Measurements from ENCODE around the gene CDYL. TPM values are rescaled to one million over a fixed set of nuclear protein-coding genes. Genes with fewer than 3 reads are reported as not detected.

Gene CDYL
- total RNA-seq, 1 experiment from 2014 or later = 41.6 TPM

DNA sequence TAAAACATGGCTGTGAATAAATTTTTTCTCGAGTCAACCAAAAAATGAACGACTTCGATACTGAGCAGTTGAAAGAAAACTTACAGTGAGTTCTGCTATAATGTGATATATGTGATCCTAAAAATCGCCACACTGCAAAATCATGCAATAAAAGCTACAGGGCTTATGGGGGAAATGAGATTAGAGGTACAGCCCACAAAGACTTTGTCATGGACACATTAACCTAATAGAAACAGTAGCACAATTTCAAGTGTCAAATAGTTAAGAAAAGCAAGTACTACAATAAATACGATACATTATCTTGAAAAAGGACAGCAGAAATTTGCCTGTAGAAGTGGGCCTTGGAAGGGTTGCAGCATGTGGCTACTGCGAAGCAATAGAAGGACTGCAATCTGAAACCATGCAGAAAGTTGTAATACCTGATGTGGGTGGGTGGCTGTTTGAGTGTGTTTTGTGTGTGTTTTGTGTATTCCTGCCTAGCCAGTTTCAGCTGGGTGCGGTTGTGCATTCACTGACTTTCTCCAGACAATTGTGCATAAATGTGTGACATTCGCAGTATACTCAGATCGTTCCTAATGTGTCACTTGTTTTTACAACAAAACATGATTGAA is 148.6 kb downstream of the CDYL start:
- no peaks in the 10 kb centered on the region for H3K27me3 Mint-ChIP-seq (ENCODE audit: insufficient read depth, unreplicated experiment)
- TF ChIP-seq, protein P1, sequence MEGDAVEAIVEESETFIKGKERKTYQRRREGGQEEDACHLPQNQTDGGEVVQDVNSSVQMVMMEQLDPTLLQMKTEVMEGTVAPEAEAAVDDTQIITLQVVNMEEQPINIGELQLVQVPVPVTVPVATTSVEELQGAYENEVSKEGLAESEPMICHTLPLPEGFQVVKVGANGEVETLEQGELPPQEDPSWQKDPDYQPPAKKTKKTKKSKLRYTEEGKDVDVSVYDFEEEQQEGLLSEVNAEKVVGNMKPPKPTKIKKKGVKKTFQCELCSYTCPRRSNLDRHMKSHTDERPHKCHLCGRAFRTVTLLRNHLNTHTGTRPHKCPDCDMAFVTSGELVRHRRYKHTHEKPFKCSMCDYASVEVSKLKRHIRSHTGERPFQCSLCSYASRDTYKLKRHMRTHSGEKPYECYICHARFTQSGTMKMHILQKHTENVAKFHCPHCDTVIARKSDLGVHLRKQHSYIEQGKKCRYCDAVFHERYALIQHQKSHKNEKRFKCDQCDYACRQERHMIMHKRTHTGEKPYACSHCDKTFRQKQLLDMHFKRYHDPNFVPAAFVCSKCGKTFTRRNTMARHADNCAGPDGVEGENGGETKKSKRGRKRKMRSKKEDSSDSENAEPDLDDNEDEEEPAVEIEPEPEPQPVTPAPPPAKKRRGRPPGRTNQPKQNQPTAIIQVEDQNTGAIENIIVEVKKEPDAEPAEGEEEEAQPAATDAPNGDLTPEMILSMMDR (IDR thresholded peaks at IDR 0.05; ENCODE audit: insufficient read depth in 1 of 2, low read depth in 1 of 2, low read length in 1 of 2, severe bottlenecking in 1 of 2, unreplicated experiment in 1 of 2) = no peak
- peaks cover 15% of the 10 kb centered on the region for H3K36me3 Mint-ChIP-seq (ENCODE audit: insufficient read depth, unreplicated experiment)
- intact Hi-C loops (cut with micrococcal nuclease; ENCODE audit: unreplicated experiment) = no loop called here
- no peaks in the 10 kb centered on the region for H3K9me3 Mint-ChIP-seq (ENCODE audit: unreplicated experiment)
- no peak overlapping the region for H3K4me3 Mint-ChIP-seq (ENCODE audit: unreplicated experiment)
- Histone ChIP-seq H3K9me3 (no peaks in the 10 kb centered on the region), H3K36me3 (ENCODE audit: control insufficient read depth, insufficient read depth, low read length) (no peaks in the 10 kb centered on the region), H3K4me3 (ENCODE audit: low read depth, low read length) (no peak overlapping the region), H3K27me3 (replicated peaks; ENCODE audit: control insufficient read depth, insufficient read depth, low read length) (no peaks in the 10 kb centered on the region), H3K4me1 (peaks cover 7% of the 10 kb centered on the region; the same call in 1 of the 2 replicates)
- ChIA-PET CTCF (no interaction called here), POLR2A (no interaction called here)
- no peak for DNase-seq
- H3K27ac Mint-ChIP-seq (ENCODE audit: unreplicated experiment) = no peak overlapping the region
- H3K4me1 Mint-ChIP-seq (ENCODE audit: low read depth, unreplicated experiment) = no peaks in the 10 kb centered on the region
- no TSS peak for BruUV-seq (replicated peaks)

DNA sequence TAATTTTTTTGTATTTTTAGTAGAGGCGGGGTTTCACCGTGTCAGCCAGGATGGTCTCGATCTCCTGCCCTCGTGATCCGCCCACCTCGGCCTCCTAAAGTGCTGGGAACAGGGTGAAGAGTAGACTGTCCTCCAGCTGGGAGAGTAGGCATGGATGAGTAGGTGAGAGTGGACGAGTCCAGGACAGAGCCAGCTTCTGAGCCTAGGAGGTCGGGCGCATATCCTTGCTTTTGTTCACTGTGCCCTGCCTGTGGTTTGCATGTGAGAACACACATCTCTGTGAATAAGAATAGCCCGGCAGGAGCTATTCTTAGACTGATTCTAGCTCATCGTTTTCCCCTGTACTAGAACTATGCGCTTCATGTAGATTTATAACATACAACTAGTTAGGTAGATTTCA is 149.4 kb downstream of the CDYL start:
- H3K9me3 Mint-ChIP-seq (ENCODE audit: unreplicated experiment) = no peaks in the 10 kb centered on the region
- H3K27me3 ChIP-seq (replicated peaks; ENCODE audit: control insufficient read depth, insufficient read depth, low read length) = no peaks in the 10 kb centered on the region
- no TSS peak for BruUV-seq (replicated peaks)
- H3K9me3 ChIP-seq = no peaks in the 10 kb centered on the region
- no peaks in the 10 kb centered on the region for H3K36me3 ChIP-seq (ENCODE audit: control insufficient read depth, insufficient read depth, low read length)
- ChIA-PET CTCF (no interaction called here), POLR2A (no interaction called here)
- peaks cover 10% of the 10 kb centered on the region for H3K36me3 Mint-ChIP-seq (ENCODE audit: insufficient read depth, unreplicated experiment)
- H3K4me1 Mint-ChIP-seq (ENCODE audit: low read depth, unreplicated experiment) = peaks cover 5% of the 10 kb centered on the region
- no peak overlapping the region for H3K4me3 Mint-ChIP-seq (ENCODE audit: unreplicated experiment)
- no peak for DNase-seq
- intact Hi-C loops (cut with micrococcal nuclease; ENCODE audit: unreplicated experiment) = no loop called here
- peaks cover 7% of the 10 kb centered on the region; the same call in 1 of the 2 replicates for H3K4me1 ChIP-seq
- H3K27me3 Mint-ChIP-seq (ENCODE audit: insufficient read depth, unreplicated experiment) = no peaks in the 10 kb centered on the region
- H3K4me3 ChIP-seq (ENCODE audit: low read depth, low read length) = no peak overlapping the region
- TF ChIP-seq, protein P1 (IDR thresholded peaks at IDR 0.05; ENCODE audit: insufficient read depth in 1 of 2, low read depth in 1 of 2, low read length in 1 of 2, severe bottlenecking in 1 of 2, unreplicated experiment in 1 of 2) = no peak
- H3K27ac Mint-ChIP-seq (ENCODE audit: unreplicated experiment) = no peak overlapping the region

- H3K4me3 Mint-ChIP-seq (ENCODE audit: unreplicated experiment) = no peak overlapping the region
- no TSS peak for BruUV-seq (replicated peaks)
- intact Hi-C loops (cut with micrococcal nuclease; ENCODE audit: unreplicated experiment) = no loop called here
- DNase-seq = no peak
- Histone ChIP-seq H3K36me3 (ENCODE audit: control insufficient read depth, insufficient read depth, low read length) (no peaks in the 10 kb centered on the region), H3K4me3 (ENCODE audit: low read depth, low read length) (no peak overlapping the region), H3K27me3 (replicated peaks; ENCODE audit: control insufficient read depth, insufficient read depth, low read length) (no peaks in the 10 kb centered on the region), H3K4me1 (peaks cover 24% of the 10 kb centered on the region), H3K9me3 (no peaks in the 10 kb centered on the region)
- H3K4me1 Mint-ChIP-seq (ENCODE audit: low read depth, unreplicated experiment) = peaks cover 21% of the 10 kb centered on the region
- ChIA-PET POLR2A (no interaction called here), CTCF (no interaction called here)
- H3K36me3 Mint-ChIP-seq (ENCODE audit: insufficient read depth, unreplicated experiment) = no peaks in the 10 kb centered on the region
- TF ChIP-seq, protein P1 (IDR thresholded peaks at IDR 0.05; ENCODE audit: insufficient read depth in 1 of 2, low read depth in 1 of 2, low read length in 1 of 2, severe bottlenecking in 1 of 2, unreplicated experiment in 1 of 2) = no peak
- no peak overlapping the region for H3K27ac Mint-ChIP-seq (ENCODE audit: unreplicated experiment)
- H3K27me3 Mint-ChIP-seq (ENCODE audit: insufficient read depth, unreplicated experiment) = no peaks in the 10 kb centered on the region
- H3K9me3 Mint-ChIP-seq (ENCODE audit: unreplicated experiment) = no peaks in the 10 kb centered on the region
Measured at GRCh38 chr6:4928426-4928825, 152.2 kb downstream of the CDYL start.
